Panc1 (cell line): Measurements from ENCODE around the gene IFI16.

ENCODE experiments used
- CTCF ChIP-seq: fragments of 450-650 bp; IDR thresholded peaks from 2 replicates; pipeline ENCODE4 v1.5.1; 2017; ENCODE audit warnings: mild to moderate bottlenecking
- POLR2AphosphoS5 ChIP-seq: IDR thresholded peaks from 2 replicates; pipeline ENCODE4 v1.6.1; 2012; ENCODE audit warnings: mild to moderate bottlenecking, low read depth, low read length, moderate library complexity
- SIN3A ChIP-seq: IDR thresholded peaks from 2 replicates; pipeline ENCODE4 v1.6.1; 2012; ENCODE audit warnings: low read depth, mild to moderate bottlenecking, low read length, moderate library complexity, borderline replicate concordance; ENCODE audit not compliant: insufficient read depth
- TCF7L2 ChIP-seq: IDR thresholded peaks from 2 replicates; pipeline ENCODE4 v1.6.1; 2011; ENCODE audit warnings: mild to moderate bottlenecking, low read depth, low read length, inconsistent platforms
- TF ChIP-seq, protein P1 (sequence below), 2 experiments: IDR thresholded peaks; 2 replicates each; pipeline ENCODE4 v1.6.1; 2011 to 2012; ENCODE audit warnings: low read depth in 2 of 2, control low read depth in 1 of 2, low read length in 1 of 2, mild to moderate bottlenecking in 1 of 2, moderate library complexity in 1 of 2; ENCODE audit not compliant: insufficient read depth in 1 of 2

- TF ChIP-seq, protein P1, sequence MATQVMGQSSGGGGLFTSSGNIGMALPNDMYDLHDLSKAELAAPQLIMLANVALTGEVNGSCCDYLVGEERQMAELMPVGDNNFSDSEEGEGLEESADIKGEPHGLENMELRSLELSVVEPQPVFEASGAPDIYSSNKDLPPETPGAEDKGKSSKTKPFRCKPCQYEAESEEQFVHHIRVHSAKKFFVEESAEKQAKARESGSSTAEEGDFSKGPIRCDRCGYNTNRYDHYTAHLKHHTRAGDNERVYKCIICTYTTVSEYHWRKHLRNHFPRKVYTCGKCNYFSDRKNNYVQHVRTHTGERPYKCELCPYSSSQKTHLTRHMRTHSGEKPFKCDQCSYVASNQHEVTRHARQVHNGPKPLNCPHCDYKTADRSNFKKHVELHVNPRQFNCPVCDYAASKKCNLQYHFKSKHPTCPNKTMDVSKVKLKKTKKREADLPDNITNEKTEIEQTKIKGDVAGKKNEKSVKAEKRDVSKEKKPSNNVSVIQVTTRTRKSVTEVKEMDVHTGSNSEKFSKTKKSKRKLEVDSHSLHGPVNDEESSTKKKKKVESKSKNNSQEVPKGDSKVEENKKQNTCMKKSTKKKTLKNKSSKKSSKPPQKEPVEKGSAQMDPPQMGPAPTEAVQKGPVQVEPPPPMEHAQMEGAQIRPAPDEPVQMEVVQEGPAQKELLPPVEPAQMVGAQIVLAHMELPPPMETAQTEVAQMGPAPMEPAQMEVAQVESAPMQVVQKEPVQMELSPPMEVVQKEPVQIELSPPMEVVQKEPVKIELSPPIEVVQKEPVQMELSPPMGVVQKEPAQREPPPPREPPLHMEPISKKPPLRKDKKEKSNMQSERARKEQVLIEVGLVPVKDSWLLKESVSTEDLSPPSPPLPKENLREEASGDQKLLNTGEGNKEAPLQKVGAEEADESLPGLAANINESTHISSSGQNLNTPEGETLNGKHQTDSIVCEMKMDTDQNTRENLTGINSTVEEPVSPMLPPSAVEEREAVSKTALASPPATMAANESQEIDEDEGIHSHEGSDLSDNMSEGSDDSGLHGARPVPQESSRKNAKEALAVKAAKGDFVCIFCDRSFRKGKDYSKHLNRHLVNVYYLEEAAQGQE (IDR thresholded peaks at IDR 0.05; ENCODE audit: insufficient read depth in 1 of 2, low read depth in 2 of 2, low read length in 1 of 2), result no peak
- TF ChIP-seq CTCF, result peak; percentile 81
- TF ChIP-seq POLR2AphosphoS5, result no peak
- TF ChIP-seq SIN3A, result no peak
- no peak for TF ChIP-seq TCF7L2
These were observed 10.9 kb upstream of the IFI16 start for GRCh38 chr1:158998781-158999161.
